AG09309 (cell line): Measurements from ENCODE around the gene ANTXR2.

Source experiments
- DNase-seq: peaks from one replicate; pipeline ENCODE4 v3.0.0-alpha.2; 2010; ENCODE audit warnings: low read depth
- H3K4me3 ChIP-seq: 2 replicates; pipeline ENCODE4 v1.5.1; 2011; ENCODE audit warnings: mild to moderate bottlenecking, low read depth, low read length, moderate library complexity; ENCODE audit not compliant: control insufficient read depth
- CTCF ChIP-seq: IDR thresholded peaks from 2 replicates; pipeline ENCODE4 v1.5.1; 2011; ENCODE audit warnings: mild to moderate bottlenecking, low read depth, low read length, inconsistent platforms; ENCODE audit not compliant: insufficient read depth, control insufficient read depth; ENCODE audit errors: missing control alignments

ANTXR2 gene

GRCh38 chr4:80058740-80059139, 14.3 kb downstream of the ANTXR2 start:
- no peak for DNase-seq

DNA sequence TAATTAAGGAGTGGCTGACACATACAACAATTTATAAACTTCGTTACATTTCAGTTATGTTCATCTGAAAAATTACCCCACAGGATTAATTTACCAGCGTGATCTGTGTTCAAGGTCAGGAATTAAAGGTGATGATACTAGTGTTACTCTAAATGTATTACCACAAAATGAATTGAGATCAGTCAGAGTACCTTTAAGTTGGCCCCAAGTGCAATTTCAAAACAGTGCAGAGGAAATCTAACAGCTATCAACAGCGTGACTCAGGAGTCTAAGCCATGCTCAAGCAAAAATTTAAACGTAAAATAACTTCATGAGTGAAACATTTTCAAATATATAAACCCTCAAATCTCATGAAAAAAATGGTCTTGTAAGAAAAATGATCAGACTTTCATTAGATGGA, 18.7 kb downstream of the ANTXR2 start:
- no peak for TF ChIP-seq CTCF
- no peak overlapping the region for H3K4me3 ChIP-seq
- no peak for DNase-seq

More at GRCh38 chr4:80058740-80059139, 14.3 kb downstream of the ANTXR2 start:
- no peak overlapping the region for H3K4me3 ChIP-seq
- TF ChIP-seq CTCF, result no peak

GRCh38 chr4:80053140-80053910, 19.7 kb downstream of the ANTXR2 start:
- no peak for DNase-seq
- no peak for TF ChIP-seq CTCF
- H3K4me3 ChIP-seq, result no peak overlapping the region

GRCh38 chr4:80049813-80050534, 23.1 kb downstream of the ANTXR2 start:
- H3K4me3 ChIP-seq, result no peak overlapping the region
- DNase-seq, result no peak
- no peak for TF ChIP-seq CTCF

GRCh38 chr4:80049402-80049801, 23.6 kb downstream of the ANTXR2 start:
- H3K4me3 ChIP-seq, result no peak overlapping the region
- no peak for DNase-seq
- no peak for TF ChIP-seq CTCF

DNA sequence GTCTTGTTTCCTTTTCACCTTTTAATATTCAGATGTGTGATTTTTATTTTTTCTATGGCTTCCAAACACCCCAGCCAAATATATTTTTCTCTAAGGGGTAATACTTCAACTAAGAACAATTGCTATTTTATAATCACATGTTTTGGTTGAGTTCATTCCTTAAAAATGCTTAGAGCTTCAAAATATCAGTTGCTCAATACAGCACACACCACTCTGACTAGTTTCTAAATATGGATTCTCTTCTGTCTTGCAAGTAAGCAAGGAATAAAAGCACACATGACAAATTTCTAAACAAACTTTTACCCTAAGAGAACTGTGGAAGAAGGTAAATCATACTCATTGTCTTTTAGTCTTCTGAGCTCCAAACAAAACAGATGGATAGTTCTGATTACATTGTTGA, 27.2 kb downstream of the ANTXR2 start:
- no peak overlapping the region for H3K4me3 ChIP-seq
- no peak for DNase-seq
- no peak for TF ChIP-seq CTCF

DNA sequence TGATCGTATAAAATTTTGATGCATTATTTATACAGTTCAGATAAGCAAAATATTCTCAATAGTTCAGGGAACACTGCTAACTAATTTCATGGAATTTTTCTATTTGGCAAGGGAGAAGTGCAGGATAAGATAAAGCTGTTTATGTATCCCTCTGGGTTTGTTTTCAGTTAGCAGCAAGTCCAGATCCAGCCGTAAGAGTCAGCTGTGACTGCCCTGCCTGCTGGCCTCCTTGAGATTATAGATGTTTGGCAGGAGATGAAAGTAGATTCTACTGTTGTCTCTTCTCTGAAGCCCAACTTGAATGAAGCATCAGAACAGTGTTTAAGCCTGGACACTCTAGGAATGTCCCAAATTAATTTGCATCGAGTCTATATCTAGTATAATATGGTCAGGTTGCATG, 29.5 kb downstream of the ANTXR2 start:
- no peak overlapping the region for H3K4me3 ChIP-seq
- TF ChIP-seq CTCF, result no peak
- DNase-seq, result no peak
